ENCODE results near the gene PLA2G7. TPM values are rescaled to one million over a fixed set of nuclear protein-coding genes. Genes with fewer than 3 reads are reported as not detected.

PLA2G7 gene
- polyA plus RNA-seq, 1 experiment = not detected

- DNase-seq (ENCODE audit: low read depth) = no peak
- ChIA-PET POLR2A (no interaction called here), CTCF (interaction anchor here (1.2 kb wide), 1 partner anchor 20 kb away, joined by 3 read pairs; no protein-coding TSS in a partner anchor)
- Histone ChIP-seq H3K4me3 (ENCODE audit: low read depth, low read length) (no peak overlapping the region), H3K27me3 (ENCODE audit: control insufficient read depth, insufficient read depth, low read length) (no peaks in the 10 kb centered on the region; the same call in 1 of the 2 replicates), H3K36me3 (ENCODE audit: control insufficient read depth, insufficient read depth, low read length) (no peaks in the 10 kb centered on the region)
- no peak for TF ChIP-seq CTCF (IDR thresholded peaks at IDR 0.05; ENCODE audit: insufficient read depth, low read depth, low read length)
Observed at GRCh38 chr6:46755865-46756264, 20.7 kb upstream of the PLA2G7 start.

GRCh38 chr6:46751658-46752057, 16.5 kb upstream of the PLA2G7 start:
- Histone ChIP-seq H3K27me3 (ENCODE audit: control insufficient read depth, insufficient read depth, low read length) (no peaks in the 10 kb centered on the region; the same call in 1 of the 2 replicates), H3K4me3 (ENCODE audit: low read depth, low read length) (no peak overlapping the region), H3K36me3 (ENCODE audit: control insufficient read depth, insufficient read depth, low read length) (no peaks in the 10 kb centered on the region)
- CTCF ChIA-PET = no interaction called here
- no peak for DNase-seq (ENCODE audit: low read depth)
- TF ChIP-seq CTCF (IDR thresholded peaks at IDR 0.05; ENCODE audit: insufficient read depth, low read depth, low read length) = no peak
- POLR2A ChIA-PET = no interaction called here

- ChIA-PET CTCF (no interaction called here), POLR2A (interaction anchor here (0.6 kb wide), 1 partner anchor 329 kb away, joined by 3 read pairs; no protein-coding TSS in a partner anchor)
- no peak for TF ChIP-seq CTCF (IDR thresholded peaks at IDR 0.05; ENCODE audit: insufficient read depth, low read depth, low read length)
- no peaks in the 10 kb centered on the region for H3K36me3 ChIP-seq (ENCODE audit: control insufficient read depth, insufficient read depth, low read length)
- DNase-seq (ENCODE audit: low read depth) = no peak
- no peaks in the 10 kb centered on the region; the same call in 1 of the 2 replicates for H3K27me3 ChIP-seq (ENCODE audit: control insufficient read depth, insufficient read depth, low read length)
- no peak overlapping the region for H3K4me3 ChIP-seq (ENCODE audit: low read depth, low read length)
Observed at GRCh38 chr6:46749731-46750130, 14.6 kb upstream of the PLA2G7 start.

GRCh38 chr6:46748940-46749503, 13.8 kb upstream of the PLA2G7 start:
- POLR2A ChIA-PET = no interaction called here
- H3K36me3 ChIP-seq (ENCODE audit: control insufficient read depth, insufficient read depth, low read length) = no peaks in the 10 kb centered on the region
- DNase-seq (ENCODE audit: low read depth) = no peak
- no peak for TF ChIP-seq CTCF (IDR thresholded peaks at IDR 0.05; ENCODE audit: insufficient read depth, low read depth, low read length)
- CTCF ChIA-PET = interaction anchor here (0.6 kb wide), 1 partner anchor 1432 kb away, joined by 3 read pairs; no protein-coding TSS in a partner anchor
- H3K27me3 ChIP-seq (ENCODE audit: control insufficient read depth, insufficient read depth, low read length) = no peaks in the 10 kb centered on the region; the same call in 1 of the 2 replicates
- no peak overlapping the region for H3K4me3 ChIP-seq (ENCODE audit: low read depth, low read length)

- Histone ChIP-seq H3K27me3 (ENCODE audit: control insufficient read depth, insufficient read depth, low read length) (no peaks in the 10 kb centered on the region), H3K36me3 (ENCODE audit: control insufficient read depth, insufficient read depth, low read length) (no peaks in the 10 kb centered on the region), H3K4me3 (ENCODE audit: low read depth, low read length) (no peak within 1 kb of the TSS)
- CTCF ChIA-PET = interaction anchor here (1.1 kb wide), 1 partner anchor 13 kb away, joined by 3 read pairs; no protein-coding TSS in a partner anchor
- DNase-seq (ENCODE audit: low read depth) = no peak
- no peak for TF ChIP-seq CTCF (IDR thresholded peaks at IDR 0.05; ENCODE audit: insufficient read depth, low read depth, low read length)
- POLR2A ChIA-PET = no interaction called here
Observed at GRCh38 chr6:46746696-46747095, 11.5 kb upstream of the PLA2G7 start, which contains the start of gene ANKRD66. TSS of gene ANKRD66 (plus strand) at chr6:46746933. CDS start at chr6:46751949, 5,016 bp downstream.

Measured in BJ (cell line).